PFSK-1 (cell line): ENCODE measurements around the gene NUDC.

Experiments used
- POLR2AphosphoS5 ChIP-seq: IDR thresholded peaks from 2 replicates; pipeline ENCODE4 v1.6.1; 2012; ENCODE audit warnings: low read depth, mild to moderate bottlenecking, control low read depth, low read length, moderate library complexity
- REST ChIP-seq, 2 experiments: IDR thresholded peaks; 2 replicates each; pipeline versions ENCODE4 v1.6.1 to v1.8.0; 2011 to 2012; ENCODE audit warnings: low read depth in 2 of 2, low read length in 2 of 2, control low read depth in 1 of 2, inconsistent platforms in 1 of 2, mild to moderate bottlenecking in 1 of 2, moderate library complexity in 1 of 2; ENCODE audit not compliant: insufficient read depth in 1 of 2
- SIN3A ChIP-seq: IDR thresholded peaks from 2 replicates; pipeline ENCODE4 v1.6.1; 2012; ENCODE audit warnings: mild to moderate bottlenecking, low read length, moderate library complexity, borderline replicate concordance; ENCODE audit not compliant: insufficient read depth

GRCh38 chr1:26984291-26984690, 62.7 kb downstream of the NUDC start:
- TF ChIP-seq REST (IDR thresholded peaks at IDR 0.05; ENCODE audit: insufficient read depth in 1 of 2, low read depth in 2 of 2, low read length in 2 of 2) (no peak), SIN3A (no peak), POLR2AphosphoS5 (no peak)
